ENCODE measurements around the gene OSCP1.
A peak's percentile ranks its signal among the peaks of the same experiment; 100 is the strongest.

The OSCP1 gene

DNA sequence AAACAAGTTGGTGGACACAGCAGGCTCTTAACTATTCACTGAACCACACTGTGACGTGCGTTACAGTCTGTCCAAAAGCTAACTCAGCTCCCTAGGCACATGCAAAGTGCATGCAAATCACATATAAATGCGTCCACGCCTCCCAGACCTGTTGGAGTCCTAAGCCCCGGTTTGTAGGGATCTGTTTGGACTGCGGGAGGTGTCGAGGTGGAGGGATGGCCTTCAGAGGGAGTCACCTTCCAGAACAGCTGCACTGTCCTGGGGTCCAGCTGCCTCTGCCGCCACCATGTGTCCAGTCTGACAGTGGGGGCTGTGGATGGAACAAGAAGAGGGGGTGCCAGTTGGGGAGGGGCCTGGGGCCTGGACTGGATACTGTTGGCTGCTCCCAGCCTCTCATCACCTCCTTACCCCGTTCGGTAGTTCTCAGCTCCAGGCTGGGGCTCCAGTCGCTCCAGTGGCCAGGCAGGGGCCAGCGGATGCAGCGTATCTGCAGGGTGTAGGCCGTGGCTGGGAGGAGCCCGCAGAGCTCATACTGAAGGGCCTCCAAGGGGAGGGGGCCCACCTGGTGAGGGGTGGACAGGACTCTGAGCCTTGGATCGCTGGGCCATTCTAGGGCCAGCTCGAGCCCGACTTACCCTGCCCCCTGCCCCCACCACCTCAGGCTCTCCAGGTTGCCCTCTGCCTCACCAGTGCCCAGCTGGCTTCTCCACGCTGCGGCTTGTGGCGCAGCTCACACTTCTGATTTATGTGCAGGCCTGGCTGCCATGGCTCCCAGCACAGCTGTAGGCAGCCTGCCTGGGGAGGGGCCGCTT is 21.8 kb upstream of the OSCP1 start:
- no peak for DNase-seq

DNA sequence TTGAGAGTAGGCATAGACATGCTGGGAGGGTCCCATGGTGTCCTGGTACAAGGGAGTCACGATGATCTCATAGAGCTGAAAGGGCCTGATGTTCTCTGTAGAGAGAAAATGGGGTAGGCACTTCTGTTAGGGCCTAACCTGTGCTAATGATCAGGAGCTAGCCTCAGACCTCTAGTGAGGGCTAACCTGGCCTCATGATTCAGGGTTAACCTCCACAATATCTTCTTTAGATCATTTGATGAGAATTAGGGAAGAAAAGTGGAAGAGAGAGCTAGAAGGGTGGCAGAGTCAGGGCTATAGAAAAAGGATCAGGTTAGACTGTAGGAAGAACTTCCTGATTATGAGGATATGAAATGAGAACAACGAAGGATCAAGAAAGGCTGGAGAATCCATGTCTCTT is 18.9 kb upstream of the OSCP1 start:
- no peak for DNase-seq

DNA sequence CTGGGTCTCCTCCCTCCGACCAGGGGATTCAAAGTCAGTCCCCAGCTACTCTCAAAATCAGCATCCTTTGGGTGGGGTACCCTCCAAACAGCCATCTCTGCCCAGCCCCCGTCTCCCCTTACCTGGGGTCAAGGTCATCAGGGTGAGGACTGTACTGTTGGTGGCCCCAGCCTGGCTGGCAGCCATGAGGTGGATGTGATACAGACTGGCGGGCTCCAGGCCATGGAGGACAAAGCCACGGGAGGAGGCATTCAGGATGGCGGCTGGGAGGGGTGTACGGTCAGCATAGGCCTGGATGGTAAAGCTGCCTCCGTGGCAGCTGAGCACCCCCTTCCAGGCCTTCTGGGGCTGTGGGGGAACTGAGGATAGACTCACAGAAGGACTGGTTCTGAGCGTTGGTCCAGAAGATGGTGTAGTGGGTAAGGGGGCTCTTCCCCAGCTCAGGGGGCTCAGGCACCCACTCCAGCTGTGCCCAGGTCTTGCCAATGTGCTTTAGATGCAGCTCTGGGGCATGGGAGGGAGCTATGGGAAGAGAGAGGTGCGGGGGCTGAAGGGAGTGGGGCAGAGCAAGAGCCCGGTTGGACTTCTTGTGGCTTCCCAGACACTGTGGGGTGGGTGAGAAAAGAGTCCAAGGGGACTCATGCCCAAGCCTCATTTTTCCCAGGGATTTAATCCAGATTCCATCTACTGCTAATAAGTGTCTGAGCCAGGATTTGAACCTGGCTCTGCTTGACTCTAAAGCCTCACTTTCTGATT is 17.6 kb upstream of the OSCP1 start:
- DNase-seq: no peak

DNA sequence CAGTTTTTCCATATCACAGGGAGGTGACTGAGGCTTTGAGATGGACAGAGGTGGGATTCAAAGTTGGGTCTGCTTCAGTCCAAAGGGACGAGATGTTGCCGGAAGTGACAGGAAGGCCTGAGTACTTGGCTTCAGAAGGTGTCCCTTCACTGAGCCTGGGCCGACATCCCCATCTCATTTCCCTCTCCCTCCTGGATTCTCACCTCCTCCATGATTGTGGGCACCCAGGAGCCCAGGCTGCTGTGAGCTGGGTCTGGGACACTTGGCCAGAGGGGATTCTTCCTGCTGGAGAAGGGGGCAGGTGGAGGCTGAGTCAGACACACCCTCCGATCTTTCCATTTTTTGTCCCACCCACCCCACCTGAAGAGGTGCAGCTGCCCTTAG is 16.8 kb upstream of the OSCP1 start:
- no peak for DNase-seq

DNA sequence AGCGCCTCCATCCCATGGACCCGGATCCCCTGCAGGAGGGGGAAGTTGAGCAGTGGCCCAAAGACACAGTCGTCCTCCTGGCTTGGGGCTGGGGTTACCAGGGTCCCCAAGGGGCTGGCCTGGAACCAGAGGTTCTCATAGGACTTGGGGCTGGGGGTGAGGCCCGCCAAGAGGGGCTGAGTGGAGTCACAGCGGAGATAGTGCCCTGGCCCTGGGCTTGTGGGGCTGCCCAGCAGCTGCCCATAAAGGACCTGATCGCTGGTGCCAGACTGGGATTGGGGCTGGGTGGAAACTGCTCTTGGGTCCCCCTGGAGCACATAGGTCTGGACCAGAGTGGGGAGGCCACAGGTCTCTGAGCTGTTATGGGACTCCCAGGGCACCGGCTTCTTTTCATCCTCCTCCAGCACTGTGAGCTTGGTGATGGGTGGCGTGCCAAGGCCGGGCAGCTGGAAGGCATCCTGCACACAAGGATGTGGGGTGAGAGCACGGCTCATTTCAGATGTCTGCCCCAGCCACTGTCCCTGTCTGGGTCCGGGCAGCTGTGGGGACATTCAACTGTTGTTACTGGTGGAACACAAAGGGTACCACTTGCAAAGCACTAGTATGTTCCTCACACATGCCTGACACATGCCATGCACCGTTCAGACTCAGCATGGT is 16.2 kb upstream of the OSCP1 start:
- DNase-seq: no peak

DNA sequence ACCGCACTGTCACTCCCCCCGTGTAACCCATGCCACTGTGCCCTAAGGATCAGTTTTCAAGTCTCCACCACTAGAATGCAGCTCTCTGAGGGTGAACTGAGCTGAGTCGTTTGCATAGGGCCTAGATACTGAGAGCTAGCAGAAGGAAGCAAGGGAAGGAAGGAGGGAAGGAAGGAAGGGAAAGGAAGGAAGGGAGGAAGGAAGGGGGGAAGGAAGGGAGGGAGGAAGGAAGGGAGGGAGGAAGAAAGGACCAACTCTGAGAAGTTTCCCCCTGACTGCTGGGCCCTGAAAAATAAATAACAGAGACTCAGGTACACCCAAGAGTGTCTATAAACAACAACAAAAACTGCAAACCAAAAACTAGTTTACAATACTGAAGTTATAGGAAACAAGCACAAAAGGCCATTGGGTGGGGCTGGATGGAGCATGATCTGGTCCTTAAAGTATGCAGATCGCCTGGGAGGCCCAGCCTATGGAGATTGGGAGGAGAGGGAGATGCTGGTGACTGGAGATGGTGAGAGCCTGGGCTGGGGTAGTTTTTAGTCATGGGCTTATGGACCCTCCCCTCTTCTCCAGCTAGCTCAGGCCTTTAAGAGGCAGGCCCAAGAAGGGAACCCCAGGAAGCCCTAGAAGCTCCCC is 15.6 kb upstream of the OSCP1 start:
- no peak for DNase-seq

DNA sequence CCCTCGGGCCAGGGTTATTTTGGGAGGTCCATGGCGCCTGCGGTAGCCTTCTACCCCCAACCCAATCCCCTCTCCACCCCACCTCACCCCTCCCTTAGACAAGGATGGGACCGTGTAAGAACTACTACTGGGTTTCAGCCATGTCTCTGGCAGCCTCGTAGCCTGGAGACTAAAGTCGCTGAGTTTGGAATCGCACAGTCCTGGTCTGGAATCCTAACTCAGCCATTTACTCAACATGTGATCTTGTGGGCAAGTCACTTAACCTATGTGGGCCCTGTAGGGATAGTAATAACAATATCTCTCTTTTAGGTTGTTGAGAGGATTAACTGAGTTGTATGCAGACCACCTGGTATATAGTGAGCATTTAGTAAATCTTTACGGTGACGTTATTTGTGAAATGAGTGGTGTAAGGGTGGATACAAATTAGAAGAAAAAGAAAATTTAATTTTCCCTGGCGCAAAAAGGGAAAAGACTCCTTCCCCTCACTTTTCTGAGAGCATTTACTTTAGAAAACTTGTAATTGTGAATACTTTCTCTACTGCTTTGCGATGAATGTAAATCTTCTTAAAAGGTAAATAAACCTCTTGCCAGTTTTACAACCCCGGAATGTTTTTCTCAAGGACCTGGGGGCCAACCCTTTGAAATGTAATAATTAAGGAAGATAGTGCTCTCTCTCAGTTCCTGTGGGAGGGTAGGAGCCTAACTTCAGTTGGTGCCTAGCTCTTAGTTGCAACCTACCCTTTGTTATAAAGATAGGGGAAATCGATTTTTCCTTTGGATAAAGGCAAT is 14.5 kb upstream of the OSCP1 start:
- DNase-seq: no peak

DNA sequence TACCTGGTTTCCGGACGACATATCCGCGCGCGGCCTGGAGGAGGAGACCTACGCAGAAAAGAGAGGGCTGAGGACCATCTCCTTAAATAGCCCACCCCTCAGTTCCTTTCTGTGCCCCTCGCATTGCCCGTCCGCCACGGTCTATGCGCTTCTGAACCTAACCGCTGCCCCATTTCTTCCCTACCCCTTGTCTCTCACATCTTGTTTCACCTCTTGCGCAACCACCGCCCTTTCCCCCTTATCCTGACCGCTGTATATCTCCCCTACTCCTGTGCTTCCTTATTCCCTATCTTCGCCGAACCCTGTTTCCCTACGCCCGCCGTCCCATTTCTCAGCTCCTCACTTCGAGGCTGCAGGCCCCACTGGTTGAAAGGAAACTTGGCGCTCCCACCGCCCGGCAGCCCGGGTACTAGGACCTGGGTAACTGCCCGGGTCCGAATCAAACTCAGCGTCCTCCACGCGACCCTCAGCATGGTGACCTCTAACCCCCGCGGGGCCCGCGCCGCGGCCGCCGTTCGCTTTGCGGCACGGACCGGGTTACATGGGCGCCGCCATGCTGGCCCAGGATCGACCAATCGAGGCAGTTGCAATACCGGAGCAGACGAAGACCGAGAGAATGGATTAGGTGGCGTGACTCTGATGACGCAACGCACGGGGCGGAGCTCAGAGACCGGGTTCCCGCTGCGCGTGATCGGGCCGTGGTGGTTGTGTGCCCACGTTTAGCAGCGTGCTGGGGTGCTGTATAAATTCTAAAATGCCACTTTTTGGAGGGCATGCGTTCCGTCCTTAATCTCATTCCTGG is 13.8 kb upstream of the OSCP1 start, which contains the start of gene MRPS15:
TSS of gene MRPS15 (minus strand) at position 582 of the 802 bp plus-strand sequence. CDS start at position 473, 109 bp downstream.
- DNase-seq: peak; percentile 96

DNA sequence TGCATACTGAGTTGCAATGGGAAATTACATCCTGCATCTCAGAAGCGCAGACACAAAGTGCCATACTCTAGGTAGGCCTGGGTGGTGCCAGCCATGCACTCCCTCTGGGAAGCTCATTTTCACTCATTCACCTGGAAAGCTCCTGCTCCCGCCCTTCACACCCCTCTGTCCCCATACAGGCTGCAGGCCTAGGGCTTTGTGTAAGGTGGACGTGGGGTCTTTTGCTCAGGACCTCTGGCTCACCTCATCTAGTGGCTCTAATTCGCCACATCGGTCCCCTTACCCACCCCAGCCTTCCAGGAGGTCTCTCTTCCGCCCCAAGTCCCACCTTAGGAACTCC is 13.2 kb upstream of the OSCP1 start:
- DNase-seq: no peak

DNA sequence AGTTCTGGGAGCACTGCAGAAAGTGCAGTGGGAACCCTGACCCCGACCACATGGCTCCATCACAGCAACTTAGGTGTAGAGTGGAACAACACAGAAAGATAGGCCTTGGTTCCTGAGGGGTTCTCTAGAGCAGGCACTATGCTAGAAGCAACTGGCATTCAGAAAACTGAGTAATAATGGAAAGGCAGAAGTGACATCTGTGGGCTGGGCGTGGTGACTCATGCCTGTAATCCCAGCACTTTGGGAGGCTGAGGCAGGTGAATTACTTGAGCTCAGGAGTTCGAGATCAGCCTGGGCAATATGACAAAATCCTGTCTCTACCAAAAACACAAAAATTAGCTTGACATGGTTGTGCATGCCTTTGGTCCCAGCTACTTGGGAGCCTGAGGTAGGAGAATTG is 8.7 kb upstream of the OSCP1 start:
- peak; percentile 77 for DNase-seq

DNA sequence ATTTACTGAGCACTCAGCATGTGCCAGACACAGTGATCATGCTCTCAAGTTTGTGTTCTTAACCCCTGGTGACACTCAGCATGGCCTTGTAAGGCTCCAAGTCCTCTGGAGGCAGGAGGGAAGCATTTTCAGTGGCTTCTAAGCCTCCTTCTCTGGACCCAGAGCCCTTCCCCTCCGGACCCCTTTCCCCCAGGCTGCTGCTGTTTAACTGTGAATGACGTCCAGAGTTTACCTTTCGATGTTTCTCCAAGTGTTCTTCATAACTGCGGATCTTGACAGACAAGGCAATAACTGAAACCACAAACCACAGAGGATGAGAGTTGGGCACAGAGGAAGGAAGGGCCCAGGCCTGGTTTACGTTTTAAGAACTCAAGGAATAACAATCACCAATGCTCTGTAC is 7.4 kb upstream of the OSCP1 start:
- no peak for DNase-seq

DNA sequence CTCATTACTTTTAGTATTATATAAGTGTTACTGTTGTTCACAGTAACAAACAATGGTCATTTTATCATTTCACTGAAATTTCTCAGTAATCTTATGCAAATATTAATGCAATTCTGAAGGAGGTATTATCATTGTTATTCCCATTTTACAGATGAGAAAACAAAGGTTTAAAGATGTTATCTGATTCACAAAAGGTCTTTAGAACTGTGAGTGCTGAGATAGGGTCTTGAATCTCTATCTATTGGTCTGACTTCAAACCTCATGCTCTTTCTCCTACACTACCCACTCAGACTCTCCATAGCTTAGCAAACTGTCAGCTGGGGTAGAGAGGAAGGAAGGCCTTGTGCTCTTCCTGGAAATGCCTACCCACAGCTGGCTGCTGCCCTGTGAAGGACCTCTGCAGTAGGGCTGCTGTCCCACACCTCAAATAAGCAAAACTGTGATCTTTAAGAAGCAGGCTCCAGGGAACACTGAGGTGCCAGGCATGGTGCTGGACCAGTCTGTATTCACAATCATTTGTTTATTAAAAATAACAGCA is 6.2 kb upstream of the OSCP1 start:
- DNase-seq: no peak

DNA sequence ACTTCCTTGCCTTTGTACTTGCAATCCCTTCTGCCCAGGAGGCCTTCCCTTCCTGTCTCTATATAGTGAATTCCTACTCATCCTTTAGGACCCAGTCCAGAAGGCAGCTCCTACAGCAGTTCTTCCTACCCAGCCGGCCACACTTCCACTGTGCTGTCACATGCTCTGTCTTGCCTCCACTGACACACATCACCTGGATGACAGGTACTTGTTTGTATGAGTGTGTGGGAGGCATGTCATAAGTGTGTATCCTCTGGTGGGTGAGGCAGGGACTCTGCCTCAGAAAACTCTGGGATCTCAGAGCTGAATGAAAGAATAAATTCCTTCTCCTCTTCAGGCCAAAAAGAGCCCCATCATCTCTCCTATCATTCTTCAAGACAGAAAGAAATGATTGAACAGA is 5.1 kb upstream of the OSCP1 start:
- no peak for DNase-seq

DNA sequence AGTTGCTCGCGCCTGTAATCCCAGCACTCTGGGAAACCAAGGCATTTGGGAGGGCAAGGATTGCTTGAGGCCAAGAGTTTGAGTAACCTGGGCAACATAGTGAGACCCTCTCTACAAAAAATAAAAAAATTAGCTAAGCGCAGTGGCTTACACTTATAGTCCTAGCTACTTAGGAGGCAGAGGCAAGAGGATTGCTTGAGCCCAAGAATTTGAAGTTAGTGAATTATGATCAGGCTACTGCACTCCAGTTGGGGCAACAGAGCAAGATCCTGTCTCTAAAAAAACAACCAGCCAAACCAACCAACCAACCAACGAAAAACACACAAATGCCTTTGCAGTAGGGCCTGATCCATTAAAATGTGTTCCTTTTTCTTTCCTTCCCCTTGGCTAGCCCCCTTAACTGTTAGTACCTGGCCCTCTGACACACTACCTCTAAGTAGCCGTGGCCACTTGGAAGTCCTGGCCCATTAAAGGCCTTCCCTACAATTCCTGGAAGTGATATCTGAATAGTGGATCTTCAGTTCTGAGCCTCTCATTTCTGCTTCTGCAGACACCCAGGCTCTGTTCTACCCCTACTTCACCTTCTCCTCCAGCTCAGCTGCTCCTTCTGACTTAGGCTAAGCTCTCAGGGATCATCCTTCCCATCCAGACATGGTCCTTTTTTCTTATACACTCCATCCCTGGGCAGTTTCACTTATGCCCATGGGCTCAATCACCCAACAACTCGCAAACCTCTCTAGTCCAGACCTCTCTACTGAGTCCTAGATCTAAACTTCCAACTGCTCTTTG is 3.5 kb upstream of the OSCP1 start:
- DNase-seq: no peak

DNA sequence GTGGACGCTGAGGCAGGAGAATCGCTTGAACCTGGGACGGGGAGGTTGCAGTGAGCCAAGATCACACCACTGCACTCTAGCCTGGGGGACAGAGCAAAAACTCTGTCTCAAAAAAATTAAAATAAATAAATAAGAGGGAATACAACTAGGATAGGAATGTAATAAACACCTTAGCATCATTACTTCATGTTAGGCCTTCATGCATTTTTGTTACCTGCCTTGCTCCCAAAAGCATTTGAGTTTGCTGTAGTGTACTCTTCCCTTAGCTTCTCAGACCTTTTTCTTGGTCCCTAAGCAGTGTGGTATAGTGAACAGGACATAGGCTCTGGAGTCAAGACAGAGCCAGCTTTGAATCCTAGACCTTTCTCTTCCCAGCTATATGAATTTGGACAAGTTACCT is 2.8 kb upstream of the OSCP1 start:
- DNase-seq: no peak

DNA sequence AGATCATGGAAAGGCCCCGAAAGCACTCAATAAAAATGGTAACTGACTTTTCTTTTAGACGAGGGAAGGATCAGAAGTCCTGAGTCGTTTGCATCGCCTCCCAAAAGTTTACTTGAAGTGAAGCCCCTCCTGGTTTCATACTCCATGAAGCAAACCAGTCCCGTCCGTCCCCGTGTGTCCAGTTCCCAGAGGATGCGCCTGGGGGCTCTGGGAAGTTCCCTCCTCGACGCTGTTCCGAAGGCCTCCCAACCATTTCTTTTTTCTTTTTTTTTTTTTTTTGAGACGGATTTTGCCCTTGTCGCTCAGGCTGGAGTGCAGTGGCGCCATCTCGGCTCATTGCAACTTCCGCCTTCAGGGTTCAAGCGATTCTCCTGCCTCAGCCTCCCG is 661 bp upstream of the OSCP1 start:
- no peak for DNase-seq

DNA sequence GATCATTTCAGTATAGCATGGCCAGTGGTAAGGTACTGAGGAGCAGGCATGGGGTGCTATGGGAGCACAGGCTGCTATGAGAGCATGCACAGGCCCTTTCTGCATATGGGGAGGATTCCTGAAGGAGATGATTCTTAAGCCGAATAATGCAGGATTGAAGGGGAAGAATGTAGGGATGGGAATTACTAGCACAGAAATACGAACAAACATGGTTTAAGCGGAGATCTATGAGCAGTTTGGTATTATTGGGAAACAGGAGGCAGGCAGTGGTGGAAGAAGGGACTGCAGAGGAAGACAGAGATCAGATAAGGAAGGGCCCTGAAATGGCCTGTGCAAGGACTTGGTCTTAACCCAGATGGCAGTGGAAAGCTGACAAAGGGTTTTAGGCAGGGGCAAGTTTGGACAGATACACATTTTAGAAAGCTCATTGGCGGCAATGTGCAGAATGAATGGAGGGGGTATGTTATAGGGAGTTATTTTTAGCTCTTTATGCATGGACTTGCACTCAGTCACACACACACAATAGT is 1.7 kb downstream of the OSCP1 start:
- no peak for DNase-seq

DNA sequence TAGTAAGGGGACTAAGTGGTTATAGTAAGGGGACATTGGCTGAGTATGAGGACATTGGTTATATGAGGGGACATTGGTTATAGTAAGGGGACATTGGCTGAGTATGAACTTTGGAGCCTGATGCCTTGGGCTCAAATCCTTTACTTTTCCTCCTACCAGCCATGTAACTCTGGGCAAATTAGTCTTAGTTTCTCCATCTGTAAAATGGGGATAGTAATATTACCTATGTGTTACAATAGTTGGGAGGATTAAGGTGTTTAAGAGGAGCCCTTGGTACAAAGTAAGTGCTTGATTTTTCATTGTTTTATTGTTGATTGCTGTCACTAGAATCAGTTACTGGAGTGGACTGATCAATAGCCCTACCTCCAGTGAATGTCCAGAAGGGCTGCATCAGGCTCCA is 2.8 kb downstream of the OSCP1 start:
- DNase-seq: no peak

DNA sequence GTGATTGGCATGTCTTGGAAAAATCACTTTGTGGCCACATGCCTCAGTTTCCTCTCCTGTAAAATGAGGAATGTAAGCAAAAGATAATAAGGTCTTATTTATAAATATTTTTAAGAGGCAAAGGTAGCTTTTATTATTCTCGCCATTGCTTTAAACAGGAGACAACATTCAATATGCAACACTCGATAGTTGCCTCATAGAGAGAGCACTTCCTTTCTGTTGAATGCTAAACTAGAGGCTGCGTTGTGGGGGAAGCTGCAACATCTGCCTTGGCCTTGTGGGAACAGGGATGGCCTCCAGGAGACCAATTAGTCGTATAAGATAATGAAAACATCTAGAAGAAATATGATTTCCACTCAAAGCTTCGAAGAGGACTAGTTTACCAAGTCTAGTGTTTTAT is 3.5 kb downstream of the OSCP1 start:
- DNase-seq: no peak

DNA sequence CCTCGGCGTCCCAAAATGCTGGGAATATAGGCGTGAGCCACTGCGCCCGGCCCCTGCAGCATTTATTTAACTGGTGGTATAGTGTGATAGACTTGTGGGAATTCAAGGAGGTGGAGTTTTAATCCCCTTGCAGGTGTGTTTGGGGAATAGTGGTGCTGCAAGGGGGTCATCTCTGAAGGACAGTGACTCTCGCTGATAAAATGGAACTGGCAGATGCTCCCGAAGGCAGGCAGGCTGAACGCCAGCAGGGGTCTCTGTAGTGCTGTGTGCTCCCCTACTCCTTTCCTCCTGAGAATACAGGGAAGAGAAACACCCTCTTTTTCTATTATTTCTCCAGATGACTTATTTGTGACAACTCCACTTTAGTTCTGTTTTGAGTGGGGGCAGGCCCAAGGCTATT is 4.0 kb downstream of the OSCP1 start:
- peak; percentile 19 for DNase-seq
